CMK (cell line): Measurements from ENCODE around the gene SCARB2.
A peak's percentile ranks its signal among the peaks of the same experiment; 100 is the strongest.

Experiments
- DNase-seq: peaks from one replicate; pipeline ENCODE4 v3.0.0-alpha.2; 2010; ENCODE audit warnings: low read depth

SCARB2 gene

DNA sequence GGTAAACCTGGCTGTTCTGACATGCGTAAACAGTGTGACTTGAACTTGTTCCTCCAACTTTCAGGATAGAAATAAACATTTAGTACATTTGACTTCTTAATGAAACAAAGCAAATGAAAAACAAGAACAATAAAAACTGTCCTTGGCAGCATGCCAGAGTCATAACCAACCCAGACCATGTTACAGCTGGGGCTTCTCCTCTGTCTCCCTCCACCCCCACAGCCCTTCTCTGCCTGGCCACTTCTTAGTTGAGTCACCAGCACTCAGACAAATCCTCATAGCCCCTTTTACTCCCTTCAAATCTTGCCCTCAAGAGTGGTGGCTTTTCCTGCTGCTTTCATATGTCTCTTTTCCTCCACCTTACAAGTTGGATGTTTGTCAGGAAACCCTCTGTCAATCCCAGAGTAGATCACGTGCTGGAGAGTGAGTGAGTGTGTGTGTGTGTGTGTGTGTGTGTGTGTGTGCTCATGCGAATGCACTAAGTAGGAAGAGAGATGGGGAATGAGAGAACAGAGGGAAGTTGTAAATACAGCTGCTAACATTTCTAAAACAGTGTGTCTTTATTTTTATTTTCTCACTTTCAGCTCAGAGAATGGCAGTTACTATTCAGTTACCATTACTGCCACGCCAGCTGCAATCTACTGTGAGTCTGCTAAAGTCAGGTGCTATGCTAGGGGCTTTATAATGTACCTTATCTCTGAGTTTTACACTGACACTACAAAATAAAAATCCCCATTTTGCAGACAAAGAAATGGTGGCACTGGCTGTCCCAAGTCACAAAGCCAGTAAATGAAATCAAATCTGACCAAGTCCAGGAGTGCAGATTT, 15.0 kb downstream of the SCARB2 start:
- no peak for DNase-seq

DNA sequence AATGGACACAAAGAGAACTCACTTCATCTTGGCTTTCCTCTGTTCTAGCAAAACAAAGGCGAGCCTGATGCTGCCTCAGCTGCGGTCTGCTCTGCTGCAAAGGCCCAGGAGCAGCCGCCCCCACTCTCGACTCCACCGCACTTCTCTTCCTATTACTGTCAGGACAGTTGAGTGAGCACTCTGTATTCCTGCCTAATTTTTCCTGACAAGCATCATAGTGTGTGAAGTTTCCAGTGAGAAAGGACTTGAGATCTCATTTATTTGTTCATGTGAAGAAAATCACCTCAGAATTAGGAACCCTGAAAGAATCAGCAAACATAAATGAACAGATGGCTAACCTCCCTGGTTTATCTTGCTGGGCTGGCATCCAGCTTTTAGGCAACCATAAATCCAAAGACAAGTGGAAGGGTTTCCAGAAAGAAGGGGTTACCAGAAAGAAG, 15.6 kb downstream of the SCARB2 start:
- no peak for DNase-seq

DNA sequence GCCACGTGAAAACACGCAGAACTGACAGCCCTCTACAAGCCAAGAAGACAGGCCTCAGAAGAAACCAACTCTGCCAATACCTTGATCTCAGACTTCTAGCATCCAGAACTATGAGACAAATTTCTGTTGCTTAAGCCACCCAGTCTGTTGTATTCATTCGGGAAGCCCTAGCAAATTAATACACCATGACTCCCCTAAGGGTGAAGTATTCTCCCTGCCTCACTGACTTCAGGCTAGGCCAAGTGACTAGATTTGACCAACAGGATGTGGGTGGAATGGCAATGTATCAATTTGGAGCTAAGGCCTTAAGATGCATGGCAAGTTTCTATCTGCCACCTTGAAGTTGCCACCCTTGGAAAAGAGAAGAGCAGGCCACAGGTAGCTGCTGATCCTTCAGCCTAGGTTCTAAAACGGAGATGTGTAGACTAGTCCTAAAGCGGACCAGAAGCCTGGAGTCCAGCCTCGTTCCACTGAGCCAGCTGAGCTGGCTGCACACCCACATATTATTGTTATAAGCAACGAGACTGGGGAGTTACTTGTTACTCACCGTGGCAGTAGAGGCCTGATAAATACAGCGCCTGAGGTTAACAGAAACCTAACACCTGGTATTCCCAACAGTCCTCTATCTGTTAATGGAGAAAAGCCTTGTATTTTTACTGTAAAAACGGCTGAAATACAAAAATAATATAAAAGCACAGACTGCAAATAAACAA, 16.4 kb downstream of the SCARB2 start:
- no peak for DNase-seq

DNA sequence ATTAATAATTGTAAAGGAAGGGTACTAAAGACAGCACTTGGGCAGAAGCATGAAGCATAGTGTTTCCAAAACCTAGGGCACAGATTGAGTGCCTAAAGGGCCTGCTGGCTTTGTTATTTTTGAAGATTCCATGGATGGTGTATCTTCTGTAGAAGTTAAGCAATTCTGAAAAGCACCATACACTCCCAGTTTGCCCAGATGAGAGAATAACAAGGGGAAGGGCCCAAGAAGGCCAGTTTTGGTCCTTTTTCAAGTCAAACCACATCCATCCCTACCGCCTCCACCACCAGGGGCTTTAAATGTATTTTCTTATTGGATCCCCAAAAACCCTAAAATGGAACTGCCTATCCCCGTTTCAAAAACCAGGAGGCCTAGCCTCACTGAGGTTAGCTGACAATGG, 17.2 kb downstream of the SCARB2 start:
- DNase-seq, result no peak

DNA sequence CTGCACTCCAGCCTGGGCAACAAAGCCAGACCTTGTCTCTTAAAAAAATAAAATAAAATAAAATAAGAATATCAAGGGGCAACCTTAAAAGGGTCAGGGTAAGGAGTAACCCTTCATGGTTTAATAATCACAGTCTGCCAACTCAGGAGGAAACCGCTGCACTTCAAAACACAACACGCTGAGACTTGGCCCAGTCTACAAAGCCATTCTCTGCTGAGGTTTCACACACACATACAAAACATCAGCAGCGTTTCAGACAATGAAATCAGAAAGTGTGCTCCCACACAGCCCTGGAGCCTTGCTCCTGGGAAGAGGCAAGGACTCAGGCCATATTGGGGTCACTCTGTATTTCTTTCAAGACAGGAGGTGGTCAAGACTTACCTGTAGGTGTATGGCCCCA, 18.3 kb downstream of the SCARB2 start:
- DNase-seq, result no peak

DNA sequence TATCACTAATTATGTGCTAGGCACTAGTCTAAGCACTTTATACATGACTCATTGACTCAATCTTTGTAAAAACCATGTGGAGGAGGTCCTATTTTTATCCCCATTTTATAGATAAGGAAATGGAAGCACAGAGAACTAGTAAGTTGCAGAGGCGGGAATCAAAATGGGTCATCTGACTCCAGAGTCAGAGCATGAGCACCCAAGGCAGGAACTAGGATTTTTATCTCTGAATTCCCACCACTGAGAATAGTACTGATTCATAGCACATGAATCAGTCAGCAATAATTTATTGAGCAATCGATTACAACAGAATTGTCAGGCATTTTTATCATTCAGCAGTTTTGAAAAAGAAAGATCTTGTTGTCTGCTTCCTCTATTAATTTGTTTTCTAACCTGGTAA, 19.3 kb downstream of the SCARB2 start:
- no peak for DNase-seq

DNA sequence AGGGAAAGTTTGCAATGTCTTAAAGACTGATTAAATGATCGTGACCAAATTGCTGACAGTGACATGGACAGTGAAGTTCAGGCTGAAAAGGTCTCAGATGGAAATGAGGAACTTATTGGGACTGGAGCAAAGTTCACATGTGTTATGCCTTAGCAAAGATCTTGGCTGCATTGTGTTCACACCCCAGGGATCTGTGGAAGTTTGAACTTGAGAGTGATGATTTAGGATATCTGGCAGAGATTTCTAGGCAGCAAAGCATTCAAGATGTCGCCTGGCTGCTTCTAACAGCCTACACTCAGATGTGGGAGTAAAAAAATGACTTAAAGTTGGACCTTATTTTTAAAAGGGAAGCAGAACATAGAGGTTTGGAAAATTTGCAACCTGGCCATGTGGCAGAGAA, 21.4 kb downstream of the SCARB2 start:
- no peak for DNase-seq

DNA sequence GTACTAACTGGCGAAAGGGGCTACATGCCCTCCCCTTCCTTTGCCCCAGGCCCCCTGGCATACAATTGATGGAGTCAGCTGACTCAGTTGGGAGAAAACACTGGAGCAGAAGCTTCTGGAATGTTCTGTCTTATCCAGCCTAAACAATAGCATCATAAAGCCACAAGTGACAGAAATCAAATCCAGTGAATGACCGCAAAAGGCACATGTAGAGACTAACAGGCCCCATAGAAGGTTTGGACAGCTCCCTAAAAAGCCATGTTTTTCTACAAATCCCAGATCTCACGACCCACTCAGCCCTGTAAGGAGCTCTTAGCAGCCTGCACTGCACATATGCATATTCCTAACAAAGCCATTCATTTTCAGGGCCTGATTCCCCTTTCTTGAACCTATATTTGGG, 25.1 kb downstream of the SCARB2 start:
- no peak for DNase-seq

DNA sequence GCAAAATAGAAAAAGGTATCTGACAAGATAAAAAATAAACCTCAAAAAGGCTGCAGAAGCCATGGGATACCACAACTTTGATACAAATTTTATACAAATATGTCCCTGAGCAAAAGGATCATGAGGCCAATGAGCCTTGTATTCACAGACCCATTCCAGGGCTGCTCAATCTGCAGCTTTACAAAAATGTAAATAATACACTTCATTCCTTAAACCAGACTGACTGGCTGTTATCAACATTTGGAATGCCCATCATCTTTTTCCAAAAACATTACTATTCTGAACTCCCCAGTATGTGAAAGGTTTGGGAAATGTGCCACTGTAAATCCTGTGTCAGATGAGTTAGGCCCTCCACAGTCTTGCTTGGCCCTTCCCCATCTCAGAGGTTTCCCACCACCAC, 25.5 kb downstream of the SCARB2 start:
- DNase-seq, result no peak

DNA sequence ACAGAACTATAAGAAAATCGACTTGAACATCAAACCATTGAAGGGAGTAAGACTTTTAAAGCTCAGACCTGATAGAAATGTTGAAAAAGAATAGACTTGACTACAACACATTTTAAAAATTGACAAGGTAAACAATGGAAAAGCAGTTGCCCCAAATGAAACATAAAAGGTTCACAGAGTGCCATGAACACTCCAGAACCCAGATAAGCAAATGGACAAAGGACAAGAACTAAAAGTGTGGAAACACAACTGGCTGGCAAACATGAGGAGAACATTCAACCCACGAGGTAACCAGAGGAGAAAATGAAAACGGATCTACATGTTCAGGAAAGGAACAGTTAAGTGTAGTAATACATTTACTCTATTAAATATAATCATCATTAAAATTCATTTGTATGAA, 26.5 kb downstream of the SCARB2 start:
- DNase-seq, result no peak

DNA sequence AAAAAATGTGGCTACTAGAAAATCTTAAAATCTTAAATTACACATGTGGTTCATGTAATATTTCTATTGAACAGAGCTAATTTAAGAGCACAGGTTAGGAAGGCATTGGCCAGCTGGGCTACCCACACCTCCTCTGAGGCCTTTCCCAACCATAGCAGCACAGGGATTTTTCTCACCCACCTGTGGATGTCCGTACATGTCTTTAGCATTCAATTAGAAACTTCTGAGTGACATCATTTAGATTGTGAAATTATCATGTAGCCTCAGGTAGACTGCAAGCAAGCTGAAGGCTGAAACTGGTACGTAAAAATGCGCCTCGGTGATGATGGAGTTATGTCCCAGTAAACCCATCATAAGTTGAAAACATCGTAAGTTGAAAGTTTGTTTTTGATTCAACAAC, 31.2 kb downstream of the SCARB2 start:
- DNase-seq, result no peak

DNA sequence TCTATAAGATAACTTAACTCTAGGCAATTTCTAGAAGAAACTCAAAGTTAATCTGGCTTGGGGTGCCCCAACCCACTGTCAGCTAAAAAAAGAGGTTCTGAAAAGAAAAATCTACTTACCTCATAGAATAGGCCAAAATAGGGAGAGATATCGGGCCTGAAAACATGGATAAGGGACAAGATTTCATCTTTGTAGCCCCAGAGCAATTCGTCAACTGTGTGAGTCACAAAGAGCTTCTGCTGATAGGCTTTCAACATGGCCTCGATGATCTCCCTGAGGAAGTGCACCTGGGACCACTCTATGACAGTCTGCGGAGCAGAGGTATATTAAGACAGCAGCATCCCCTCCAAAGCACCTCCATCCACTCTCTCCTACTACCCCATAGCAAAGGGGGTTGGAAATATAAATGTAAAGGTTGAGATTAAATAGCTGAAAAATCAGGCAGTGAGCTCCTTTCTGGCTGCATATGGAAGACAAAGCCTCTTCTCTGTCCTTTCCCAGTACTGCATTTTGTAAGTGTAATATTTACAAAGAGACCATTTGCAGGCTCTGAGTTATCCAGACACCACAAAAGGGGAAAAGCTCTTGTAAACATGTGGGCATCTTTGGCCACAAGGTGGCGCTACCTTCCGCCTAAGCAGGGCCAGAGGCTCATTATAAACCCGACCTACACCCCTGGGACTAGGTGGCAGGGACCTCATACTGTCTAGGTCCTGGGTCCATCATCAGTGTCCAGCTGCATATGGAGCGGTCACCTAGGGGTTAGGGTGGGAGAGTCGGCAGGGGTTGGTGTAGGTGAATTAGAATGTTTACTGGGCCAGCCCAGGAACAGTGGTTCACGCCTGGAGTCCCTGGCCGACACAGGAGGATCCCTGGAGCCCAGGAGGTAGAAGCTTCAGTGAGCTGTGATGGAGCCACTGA, 34.0 kb downstream of the SCARB2 start:
- peak; percentile 20 for DNase-seq

DNA sequence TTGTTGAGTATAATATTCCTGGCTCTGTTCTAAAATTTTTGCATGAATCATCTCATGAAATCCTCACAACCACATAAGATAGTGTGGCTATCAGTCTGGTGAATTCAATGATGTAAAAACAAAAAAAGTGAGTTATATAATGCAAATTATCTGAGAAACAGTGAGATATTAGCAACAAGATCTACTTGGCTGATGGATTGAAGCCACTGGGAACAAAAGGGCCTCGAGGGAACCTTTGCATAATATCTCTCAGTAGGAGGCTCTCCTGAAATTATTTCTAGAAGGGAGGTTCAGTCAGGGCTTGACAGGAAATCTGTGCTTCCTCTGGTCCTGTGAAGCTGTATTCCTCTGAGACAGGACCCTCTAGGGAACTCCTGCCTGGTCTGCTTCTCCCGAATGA, 35.3 kb downstream of the SCARB2 start:
- no peak for DNase-seq

DNA sequence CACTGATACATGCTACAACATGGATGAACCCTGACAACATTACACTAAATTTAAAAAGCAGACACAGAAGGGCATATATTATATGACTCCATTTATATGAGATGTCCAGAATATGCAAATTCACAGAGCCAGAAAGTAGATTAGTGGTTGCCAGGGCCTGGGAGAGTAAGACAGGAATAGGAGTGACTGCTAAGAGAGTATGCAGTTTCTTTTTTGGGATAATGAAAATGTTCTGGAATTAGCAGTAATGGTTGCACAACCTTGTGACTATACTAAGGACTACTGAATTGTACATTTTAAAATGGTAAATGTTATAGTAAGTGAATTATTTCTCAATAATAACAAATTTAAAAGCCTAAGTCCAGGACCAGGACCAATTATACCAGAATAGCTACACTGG, 35.9 kb downstream of the SCARB2 start:
- no peak for DNase-seq

DNA sequence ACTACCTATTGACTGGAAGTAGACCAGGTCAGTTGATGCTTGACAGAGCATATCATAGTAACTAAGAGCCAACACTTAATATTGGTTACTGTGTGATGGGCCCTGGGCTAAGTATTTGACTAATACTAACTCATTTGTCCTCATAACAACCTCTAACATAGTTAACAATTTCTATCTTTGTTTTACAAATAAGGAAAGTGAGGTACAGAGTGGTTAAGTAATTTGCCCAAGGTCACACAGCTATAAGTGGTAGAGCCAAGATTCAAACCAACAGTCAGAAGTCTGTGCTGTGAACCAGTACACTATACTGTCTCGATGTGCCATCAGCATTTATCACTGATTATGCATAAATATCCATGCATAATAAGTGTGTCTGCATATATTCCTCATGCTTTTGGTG, 38.3 kb downstream of the SCARB2 start:
- DNase-seq, result no peak

DNA sequence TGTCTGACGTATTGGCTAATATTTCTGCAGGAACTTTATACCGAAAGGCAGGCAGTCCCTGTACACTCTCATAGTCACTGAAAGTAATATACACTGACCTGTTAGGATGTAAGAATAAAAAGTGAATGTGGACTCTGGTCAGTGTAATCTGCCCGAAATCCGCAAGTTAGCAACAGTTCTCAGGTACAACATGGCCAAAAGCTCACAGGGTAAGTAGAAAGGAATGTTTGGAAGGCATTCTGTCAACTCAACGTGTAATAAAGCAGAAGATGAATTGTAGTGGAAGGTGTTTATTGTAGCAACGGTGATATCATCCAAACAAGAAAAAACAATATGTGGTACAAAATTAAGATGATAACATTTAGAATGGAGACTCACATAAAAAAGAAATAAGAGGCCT, 39.4 kb downstream of the SCARB2 start:
- DNase-seq, result no peak

DNA sequence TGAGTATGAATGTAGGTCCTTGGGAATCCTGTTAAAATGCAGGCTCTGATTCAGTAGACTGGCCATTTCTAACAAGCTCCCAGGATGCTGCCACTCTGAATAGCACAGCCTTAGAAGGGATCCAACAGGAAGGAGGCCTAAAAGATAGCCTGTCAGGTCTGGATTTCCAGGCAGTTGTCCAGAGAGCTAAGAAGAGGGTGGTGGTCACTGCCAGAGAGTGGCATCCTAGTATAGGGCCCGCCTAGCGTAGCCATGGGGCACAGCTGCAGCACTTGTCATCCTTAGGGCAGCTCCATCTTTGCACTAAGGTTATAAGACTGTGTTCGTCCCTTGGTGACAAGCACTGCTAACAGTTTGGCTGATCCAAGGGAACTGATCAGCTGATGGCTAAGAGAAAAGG, 44.9 kb downstream of the SCARB2 start:
- no peak for DNase-seq

DNA sequence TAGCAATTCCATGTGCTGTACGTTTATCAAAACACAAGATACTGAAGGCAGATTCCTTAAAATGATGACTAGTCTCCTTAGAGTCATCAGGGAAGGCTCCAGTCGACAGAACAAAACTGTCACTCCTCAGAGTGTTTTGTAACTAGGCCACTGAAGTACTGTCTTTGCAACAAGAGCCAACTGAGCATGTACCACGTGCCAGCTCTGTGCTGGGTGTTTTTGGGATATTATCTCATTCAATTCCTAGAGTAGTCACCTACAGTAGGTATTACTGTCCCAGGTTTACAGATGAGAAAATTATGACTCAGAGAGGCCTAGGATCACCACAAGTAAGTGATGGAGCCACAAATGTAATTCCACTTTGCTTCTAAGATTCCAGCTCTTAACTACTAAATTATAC, 47.1 kb downstream of the SCARB2 start:
- no peak for DNase-seq

DNA sequence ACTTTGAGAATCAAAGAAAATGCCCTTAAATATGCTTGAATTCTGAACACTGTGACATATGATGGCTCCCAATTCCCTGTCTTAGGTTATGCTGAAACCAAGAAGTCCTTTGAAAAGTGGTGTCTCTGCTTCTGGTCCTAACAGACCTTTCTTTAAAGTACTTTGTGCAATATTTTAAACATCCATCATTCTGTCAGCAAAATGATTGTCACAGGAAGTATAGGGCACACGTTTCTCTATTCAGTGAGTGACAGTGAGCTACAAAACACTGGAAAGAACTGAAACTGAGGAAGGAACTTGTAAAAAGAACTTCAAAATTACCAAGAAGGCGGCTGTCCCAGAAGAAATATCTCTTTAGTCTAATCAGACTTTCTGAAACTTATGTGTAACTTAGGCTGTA, 53.3 kb downstream of the SCARB2 start:
- DNase-seq, result no peak

DNA sequence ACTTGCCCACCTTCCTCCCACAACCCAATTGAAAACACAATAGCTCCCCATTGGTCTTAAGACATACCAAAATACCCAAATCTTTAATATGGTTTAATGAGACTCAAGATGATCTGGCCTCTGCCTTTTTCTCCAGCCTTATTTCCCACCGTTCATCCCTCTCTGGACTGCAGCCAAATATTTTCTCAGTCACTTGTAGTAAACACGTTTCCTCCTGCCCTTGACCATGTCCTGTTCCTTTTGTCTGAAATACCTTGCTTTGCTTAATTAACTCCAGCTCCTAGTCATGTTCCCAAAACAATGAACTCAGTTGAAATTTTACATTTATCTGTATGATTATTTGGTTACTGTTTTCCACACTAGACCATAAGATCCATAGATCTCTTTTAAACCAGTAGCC, 57.0 kb downstream of the SCARB2 start:
- no peak for DNase-seq

DNA sequence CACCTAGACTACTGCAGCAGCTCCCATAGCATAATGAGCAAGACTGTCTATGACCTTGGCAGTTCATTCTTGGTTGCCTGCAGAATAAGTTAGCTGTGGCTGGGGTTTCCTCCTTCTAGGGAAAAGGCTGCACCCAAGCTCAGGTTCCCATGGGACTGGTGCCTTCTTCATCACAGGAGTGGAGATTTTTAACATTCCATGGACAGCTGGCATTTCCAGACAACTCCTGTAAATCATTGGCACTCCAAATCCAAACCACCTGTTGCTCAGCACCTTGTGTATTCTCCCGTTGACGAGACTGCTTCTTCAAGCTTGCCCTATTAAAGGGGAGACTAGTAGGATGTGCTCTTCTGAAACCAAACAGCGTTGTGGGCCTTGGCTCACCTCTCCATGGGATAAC, 57.6 kb downstream of the SCARB2 start:
- no peak for DNase-seq

DNA sequence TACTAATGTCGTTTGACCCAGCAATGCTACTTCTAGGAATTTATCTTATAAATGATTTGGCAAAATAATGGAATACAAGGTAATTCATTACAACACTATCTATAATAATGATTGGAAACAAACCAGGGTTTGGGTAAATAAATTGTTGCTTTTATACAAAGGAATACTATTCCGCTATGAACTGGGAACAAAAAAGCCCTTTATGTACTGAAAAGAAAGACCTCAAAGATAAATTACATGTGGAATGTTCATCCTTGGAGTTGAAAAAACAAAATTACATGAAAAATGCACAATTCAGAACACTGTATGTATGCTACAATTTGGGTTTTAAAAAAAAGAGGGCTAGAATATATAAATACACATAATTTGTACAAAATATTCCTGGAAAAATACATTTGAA, 60.3 kb downstream of the SCARB2 start:
- DNase-seq, result no peak
